ENCODE results near the gene STAG1.

Gene STAG1

GRCh38 chr3:136464502-136464901, 287.7 kb downstream of the STAG1 start:
- no peaks in the 10 kb centered on the region for H3K9me3 ChIP-seq (ENCODE audit: insufficient read depth, low read length)
- no peaks in the 10 kb centered on the region for H3K79me2 ChIP-seq (ENCODE audit: low read length)
- no peak overlapping the region for H3K4me3 ChIP-seq (ENCODE audit: low read length)
- H3K27me3 ChIP-seq (ENCODE audit: low read depth, low read length), result no peaks in the 10 kb centered on the region
- TF ChIP-seq CTCF (IDR thresholded peaks at IDR 0.05; ENCODE audit: low read depth, low read length) (no peak), EZH2phosphoT487 (IDR thresholded peaks at IDR 0.05; ENCODE audit: low read depth) (no peak)
- no peak overlapping the region for H3K27ac ChIP-seq (ENCODE audit: low read length)
- no peak overlapping the region for H3K4me2 ChIP-seq (ENCODE audit: low read length)
- no peak overlapping the region for H2AFZ ChIP-seq (ENCODE audit: low read depth, low read length)
- H3K4me1 ChIP-seq (ENCODE audit: low read length), result no peaks in the 10 kb centered on the region
- H4K20me1 ChIP-seq (ENCODE audit: insufficient read depth, low read length), result no peaks in the 10 kb centered on the region
- no peak overlapping the region for H3K9ac ChIP-seq (ENCODE audit: low read length)
- peaks cover 7% of the 10 kb centered on the region for H3K36me3 ChIP-seq (replicated peaks; ENCODE audit: low read depth, low read length)

- Histone ChIP-seq H3K9me3 (ENCODE audit: insufficient read depth, low read length) (no peaks in the 10 kb centered on the region), H3K36me3 (replicated peaks; ENCODE audit: low read depth, low read length) (peaks cover 16% of the 10 kb centered on the region), H3K9ac (ENCODE audit: low read length) (no peak overlapping the region), H3K4me2 (ENCODE audit: low read length) (no peak overlapping the region), H3K4me1 (ENCODE audit: low read length) (no peaks in the 10 kb centered on the region), H3K27ac (ENCODE audit: low read length) (no peak overlapping the region), H2AFZ (ENCODE audit: low read depth, low read length) (no peak overlapping the region), H4K20me1 (ENCODE audit: insufficient read depth, low read length) (no peaks in the 10 kb centered on the region), H3K4me3 (ENCODE audit: low read length) (no peak overlapping the region), H3K27me3 (ENCODE audit: low read depth, low read length) (no peaks in the 10 kb centered on the region), H3K79me2 (ENCODE audit: low read length) (no peaks in the 10 kb centered on the region)
- TF ChIP-seq EZH2phosphoT487 (IDR thresholded peaks at IDR 0.05; ENCODE audit: low read depth) (no peak), CTCF (IDR thresholded peaks at IDR 0.05; ENCODE audit: low read depth, low read length) (no peak)
Measured at GRCh38 chr3:136463170-136463569, 289.0 kb downstream of the STAG1 start.

- Histone ChIP-seq H3K4me1 (ENCODE audit: low read length) (no peaks in the 10 kb centered on the region), H3K9me3 (ENCODE audit: insufficient read depth, low read length) (peaks cover 35% of the 10 kb centered on the region), H3K9ac (ENCODE audit: low read length) (no peak overlapping the region), H3K4me3 (ENCODE audit: low read length) (no peak overlapping the region), H2AFZ (ENCODE audit: low read depth, low read length) (no peak overlapping the region), H3K27ac (ENCODE audit: low read length) (no peak overlapping the region), H3K4me2 (ENCODE audit: low read length) (no peak overlapping the region), H3K36me3 (replicated peaks; ENCODE audit: low read depth, low read length) (peaks cover 48% of the 10 kb centered on the region), H3K79me2 (ENCODE audit: low read length) (no peaks in the 10 kb centered on the region), H4K20me1 (ENCODE audit: insufficient read depth, low read length) (no peaks in the 10 kb centered on the region), H3K27me3 (ENCODE audit: low read depth, low read length) (no peaks in the 10 kb centered on the region)
- TF ChIP-seq CTCF (IDR thresholded peaks at IDR 0.05; ENCODE audit: low read depth, low read length) (no peak), EZH2phosphoT487 (IDR thresholded peaks at IDR 0.05; ENCODE audit: low read depth) (no peak)
Measured at GRCh38 chr3:136457793-136458192, 294.4 kb downstream of the STAG1 start.

- no peak for TF ChIP-seq EZH2phosphoT487 (IDR thresholded peaks at IDR 0.05; ENCODE audit: low read depth)
- TF ChIP-seq CTCF (IDR thresholded peaks at IDR 0.05; ENCODE audit: low read depth, low read length), result no peak
Measured at GRCh38 chr3:136456196-136456595, 296.0 kb downstream of the STAG1 start.

More at GRCh38 chr3:136456196-136456595, 296.0 kb downstream of the STAG1 start:
- Histone ChIP-seq H3K4me1 (ENCODE audit: low read length) (no peaks in the 10 kb centered on the region), H2AFZ (ENCODE audit: low read depth, low read length) (no peak overlapping the region), H3K4me3 (ENCODE audit: low read length) (no peak overlapping the region), H3K9ac (ENCODE audit: low read length) (no peak overlapping the region), H3K4me2 (ENCODE audit: low read length) (no peak overlapping the region), H3K36me3 (replicated peaks; ENCODE audit: low read depth, low read length) (peaks cover 44% of the 10 kb centered on the region), H3K9me3 (ENCODE audit: insufficient read depth, low read length) (peaks cover 35% of the 10 kb centered on the region), H3K27ac (ENCODE audit: low read length) (no peak overlapping the region), H3K27me3 (ENCODE audit: low read depth, low read length) (no peaks in the 10 kb centered on the region), H4K20me1 (ENCODE audit: insufficient read depth, low read length) (no peaks in the 10 kb centered on the region), H3K79me2 (ENCODE audit: low read length) (no peaks in the 10 kb centered on the region)

Measured in OCI-LY3 (cell line).